Cardiac fibroblast (primary cell): Measurements from ENCODE around the gene STX1A.
A peak's percentile ranks its signal among the peaks of the same experiment; 100 is the strongest.

Source experiments
- DNase-seq, 2 donors: peaks; one replicate each; pipeline versions ENCODE4 v3.0.0 to v3.0.0-alpha.2; 2010; ENCODE audit warnings: low read depth in 2 of 2
- H3K4me3 ChIP-seq, 2 donors: replicated peaks in 1 of 2; 1 replicate in 1 of 2; 2 replicates in 1 of 2; pipeline ENCODE4 v1.5.1; 2011; ENCODE audit warnings: low read depth in 2 of 2, low read length in 2 of 2, mild to moderate bottlenecking in 2 of 2, moderate library complexity in 1 of 2
- CTCF ChIP-seq: IDR thresholded peaks from one replicate; pipeline ENCODE4 v1.5.1; 2011; ENCODE audit warnings: low read depth, mild to moderate bottlenecking, low read length, inconsistent platforms

STX1A gene

DNA sequence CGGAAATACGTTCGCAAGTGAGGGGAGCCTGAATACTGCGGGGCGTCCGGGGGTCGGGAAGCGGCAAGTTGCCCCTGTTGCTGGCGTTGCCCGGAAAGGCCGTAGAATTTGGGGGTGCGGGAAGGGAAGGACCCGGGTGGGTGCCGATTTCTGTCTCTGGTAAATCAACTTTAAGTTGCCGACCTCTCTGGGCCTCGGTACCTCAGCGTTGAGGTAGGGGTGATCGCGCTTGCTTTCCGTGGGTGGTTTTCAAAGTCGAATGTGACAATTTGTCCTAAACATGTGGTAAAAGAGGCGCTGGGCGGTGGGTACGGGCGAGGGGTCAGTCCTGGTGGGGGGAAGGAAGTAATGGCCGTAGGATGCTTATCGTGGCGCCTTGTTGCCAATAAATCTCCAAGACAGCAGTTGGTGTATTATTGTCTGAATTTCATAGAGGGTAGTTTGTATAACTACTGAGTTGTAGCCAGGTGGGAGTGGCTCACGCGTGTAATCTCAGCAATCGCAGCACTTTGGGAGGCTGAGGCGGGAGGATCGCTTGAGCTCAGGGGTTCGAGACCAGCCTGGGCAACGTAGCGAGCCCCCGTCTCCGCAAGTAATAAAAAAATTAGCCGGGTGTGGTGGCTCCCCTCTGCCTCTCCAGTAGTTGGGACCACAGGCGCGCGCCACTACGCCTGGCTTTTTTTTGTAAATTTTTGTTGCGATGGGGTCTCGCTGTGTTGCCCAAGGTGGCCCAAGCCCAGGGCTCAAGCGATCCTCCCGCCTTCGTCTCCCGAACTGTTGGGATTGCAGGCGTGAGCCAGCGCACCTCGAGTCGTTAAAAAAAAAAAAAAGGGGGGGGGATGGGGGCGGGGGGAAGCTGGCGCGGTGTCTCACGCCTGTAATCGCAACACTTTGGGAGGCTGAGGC is 35.4 kb downstream of the STX1A start:
- no peak for TF ChIP-seq CTCF
- H3K4me3 ChIP-seq = peak overlapping the region; percentile 97 to 98
- no peak for DNase-seq

- peak within 1 kb of the TSS; percentile 97 to 98 for H3K4me3 ChIP-seq
- DNase-seq = peak; percentile 97
Observed at GRCh38 chr7:73683056-73683787, 36.2 kb downstream of the STX1A start, which contains the start of the genes BUD23 and DNAJC30. BUD23 (plus strand) TSS chr7:73683597; CDS start chr7:73683626, 29 bp downstream. DNAJC30 (minus strand) TSS chr7:73683453; CDS start chr7:73683423, 30 bp downstream.

DNA sequence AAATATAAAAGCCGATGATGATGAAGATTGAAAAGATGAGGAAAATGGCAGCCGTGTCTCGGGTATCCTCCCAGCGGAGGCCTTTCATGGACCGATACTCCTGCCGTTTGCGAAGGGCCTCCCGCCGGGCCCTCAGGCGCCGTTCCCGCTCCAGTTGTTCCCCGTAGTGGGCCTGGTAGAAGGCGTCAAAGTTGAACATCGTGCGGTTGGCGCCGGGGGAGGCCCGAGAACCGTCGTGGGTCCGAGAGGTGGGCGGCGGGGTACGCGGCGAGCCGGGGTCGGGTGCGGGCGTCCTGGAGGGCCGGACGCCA is 36.8 kb downstream of the STX1A start:
- peak overlapping the region; percentile 97 to 98 for H3K4me3 ChIP-seq
- DNase-seq = no peak
- TF ChIP-seq CTCF = no peak

More at GRCh38 chr7:73683056-73683787, 36.2 kb downstream of the STX1A start, which contains the start of the genes BUD23 and DNAJC30:
- TF ChIP-seq CTCF = no peak

- no peak overlapping the region for H3K4me3 ChIP-seq
- no peak for TF ChIP-seq CTCF
- DNase-seq = peak; percentile 34 to 57
Observed at GRCh38 chr7:73681031-73681430, 38.4 kb downstream of the STX1A start.

GRCh38 chr7:73680501-73680900 is 39.0 kb downstream of the STX1A start:
- H3K4me3 ChIP-seq = no peak overlapping the region
- TF ChIP-seq CTCF = no peak
- DNase-seq = no peak

GRCh38 chr7:73679709-73680108 is 39.8 kb downstream of the STX1A start:
- H3K4me3 ChIP-seq = no peak overlapping the region
- DNase-seq = no peak
- no peak for TF ChIP-seq CTCF
